Hepatocyte (in vitro differentiated cells): ENCODE results near the gene KCNK3.

Experiments used
- CTCF ChIP-seq: fragments of 200-600 bp; sonication (generic); IDR thresholded peaks from 2 replicates; pipeline ENCODE4 v1.5.1; 2016; ENCODE audit warnings: antibody characterized with exemption, mild to moderate bottlenecking; ENCODE audit not compliant: poor library complexity
- EZH2 ChIP-seq: fragments of 200-600 bp; sonication (generic); IDR thresholded peaks from 2 replicates; pipeline ENCODE4 v1.6.1; 2016; ENCODE audit warnings: antibody characterized with exemption, mild to moderate bottlenecking, borderline replicate concordance

- no peak for TF ChIP-seq CTCF
- no peak for TF ChIP-seq EZH2
These were observed 12.7 kb upstream of the KCNK3 start for GRCh38 chr2:26679867-26680266.
